ENCODE data around the gene TNNI3.
A peak's percentile ranks its signal among the peaks of the same experiment; 100 is the strongest.

Gene TNNI3

DNA sequence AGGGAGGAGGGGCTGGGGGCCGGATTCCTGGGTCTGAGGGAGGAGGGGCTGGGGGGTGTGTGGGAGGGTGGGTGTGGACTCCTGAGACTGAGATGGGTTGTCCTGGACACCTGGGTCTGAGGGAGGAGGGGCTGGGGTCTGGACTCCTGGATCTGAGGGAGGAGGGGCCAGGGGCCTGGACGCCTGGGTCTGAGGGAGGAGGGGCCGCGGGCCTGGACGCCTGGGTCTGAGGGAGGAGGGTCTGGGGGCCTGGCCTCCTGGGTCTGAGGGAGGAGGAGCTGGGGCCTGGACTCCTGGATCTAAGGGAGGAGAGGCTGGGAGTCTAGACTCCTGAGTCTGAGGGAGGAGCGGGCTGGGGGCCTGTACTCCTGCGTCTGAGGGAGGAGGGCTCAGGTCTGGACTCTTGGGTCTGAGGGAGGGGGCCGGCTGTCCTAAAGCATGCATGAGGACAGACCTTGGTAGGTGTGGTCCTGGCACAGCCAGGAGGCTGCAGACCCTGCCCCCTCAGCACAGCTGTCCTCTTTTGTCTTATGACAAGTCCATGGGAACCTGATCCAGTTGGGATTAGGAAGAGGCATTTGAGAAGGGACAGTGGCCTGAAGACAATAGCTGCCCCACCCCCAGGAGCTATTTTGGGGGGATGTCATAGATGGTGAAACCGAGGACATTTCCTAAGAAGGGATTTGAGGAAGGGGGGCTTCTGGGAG, 9.8 kb downstream of the TNNI3 start:
- DNase-seq (ENCODE audit: low read depth): no peak

DNA sequence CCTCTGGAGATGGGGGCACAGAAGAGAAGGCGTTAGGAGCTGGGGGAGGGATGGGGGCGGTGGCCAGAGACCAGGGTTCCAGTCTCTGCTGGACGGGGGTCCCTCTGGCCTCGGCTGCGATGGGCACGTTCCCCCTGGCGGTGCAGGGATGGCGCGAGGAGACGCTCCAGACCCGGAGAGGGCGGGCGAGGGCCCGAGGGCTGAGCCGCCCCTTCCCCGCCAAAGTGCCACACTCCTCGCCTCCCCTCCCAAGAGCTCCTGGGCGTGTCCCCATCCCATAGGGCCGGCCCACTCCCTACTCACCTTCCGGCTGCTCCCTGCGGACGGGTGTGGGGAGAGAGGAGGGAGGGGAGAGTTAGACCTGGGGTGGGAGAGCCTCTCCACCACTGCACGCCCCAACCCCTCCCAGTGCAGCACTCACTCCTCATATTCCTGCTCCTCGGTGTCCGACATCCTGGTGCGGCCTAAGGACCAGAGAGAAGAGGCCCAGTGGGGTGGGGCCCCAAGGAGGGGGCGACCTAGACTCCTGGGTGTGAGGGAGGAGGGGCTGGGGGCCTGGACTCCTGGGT, 10.7 kb downstream of the TNNI3 start:
- no peak for DNase-seq (ENCODE audit: low read depth)

DNA sequence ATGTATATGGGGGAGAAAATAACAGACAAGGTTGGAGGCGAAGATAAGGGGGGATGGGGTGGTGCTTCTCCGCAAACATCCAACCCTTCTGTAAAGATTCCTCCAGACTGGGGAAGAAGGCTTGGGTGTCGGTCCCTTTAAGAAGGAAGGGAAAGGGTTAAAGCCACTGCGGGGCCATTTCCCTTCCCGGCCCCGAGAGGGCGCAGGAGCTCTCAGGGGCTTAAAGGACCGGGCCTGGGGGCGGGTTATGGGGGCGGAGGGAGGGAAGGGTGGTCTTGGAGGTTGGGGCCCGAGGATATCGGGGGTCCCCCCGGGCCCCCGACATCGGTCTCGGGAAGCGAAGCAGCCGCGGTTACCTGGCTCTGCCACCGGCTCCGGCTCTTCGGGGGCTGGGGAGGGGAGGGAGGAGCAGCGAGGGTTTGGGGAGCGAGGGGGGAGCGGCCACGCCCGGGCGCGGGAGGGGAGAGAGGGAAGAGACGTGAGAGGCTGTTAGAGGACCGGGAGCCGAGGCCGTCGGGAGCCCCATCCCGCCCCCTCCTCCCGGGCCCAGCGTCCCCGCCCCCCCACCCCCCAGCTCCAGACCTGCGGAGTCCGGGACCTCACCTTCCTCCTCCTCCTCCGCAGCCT, 11.3 kb downstream of the TNNI3 start:
- no peak for DNase-seq (ENCODE audit: low read depth)

DNA sequence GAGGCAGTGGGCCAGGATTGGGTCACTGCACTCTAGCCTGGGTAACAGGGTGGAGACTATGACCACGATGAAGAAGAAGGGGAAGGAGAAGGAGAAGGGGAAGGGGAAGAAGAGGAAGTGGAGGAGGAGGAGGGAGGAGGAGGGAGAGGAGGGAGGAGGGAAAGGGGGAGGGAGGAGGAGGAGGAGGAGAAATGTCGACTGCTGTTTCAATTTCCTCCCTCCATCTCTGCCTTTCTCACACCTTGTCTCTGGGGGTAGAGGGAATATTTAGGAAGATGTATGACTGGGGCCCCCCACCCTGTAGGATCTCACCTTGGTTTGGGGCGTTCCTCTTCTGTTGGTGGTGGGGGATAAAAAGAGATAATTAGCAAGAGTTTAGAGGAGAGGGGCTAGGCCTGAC, 12.3 kb downstream of the TNNI3 start:
- DNase-seq (ENCODE audit: low read depth): no peak

DNA sequence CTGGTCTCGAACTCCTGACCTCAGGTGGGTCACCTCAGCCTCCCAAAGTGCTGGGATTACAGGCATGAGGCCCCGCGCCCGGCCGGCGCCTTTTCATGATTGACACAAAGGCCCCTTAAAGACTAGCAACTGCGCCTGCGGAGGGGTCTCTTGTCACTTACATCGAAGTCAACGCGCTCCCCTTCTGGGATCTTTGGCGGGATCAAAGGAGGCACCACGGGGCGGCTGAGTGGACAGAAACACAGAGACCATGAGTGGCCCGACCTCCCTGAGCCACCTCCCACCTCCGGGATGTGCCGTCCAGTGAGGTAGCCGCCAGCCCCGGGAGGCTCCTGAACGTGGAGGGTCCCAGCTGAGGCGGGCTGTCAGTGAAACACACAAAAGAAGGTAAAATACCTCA, 15.8 kb downstream of the TNNI3 start:
- DNase-seq (ENCODE audit: low read depth): no peak

DNA sequence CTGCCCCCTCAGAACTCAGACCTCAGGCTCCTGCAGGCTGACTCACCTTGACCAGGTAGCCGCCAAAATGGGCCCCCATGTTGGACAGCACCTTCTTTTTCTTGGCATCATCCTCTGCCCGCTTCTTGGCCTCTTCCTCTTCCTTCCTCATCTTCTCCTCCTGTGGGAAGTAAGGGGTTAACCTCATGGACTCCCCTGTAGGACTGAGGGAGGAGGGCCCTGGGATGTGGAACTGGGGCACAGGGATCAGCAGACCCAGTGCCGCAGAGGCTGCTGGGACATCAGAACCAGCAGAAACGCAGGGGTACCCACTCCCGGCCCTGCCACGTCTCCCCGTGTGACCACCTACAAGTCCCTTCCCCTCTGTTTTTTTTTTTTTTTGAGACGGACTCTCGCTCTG, 19.6 kb downstream of the TNNI3 start:
- DNase-seq (ENCODE audit: low read depth): no peak

DNA sequence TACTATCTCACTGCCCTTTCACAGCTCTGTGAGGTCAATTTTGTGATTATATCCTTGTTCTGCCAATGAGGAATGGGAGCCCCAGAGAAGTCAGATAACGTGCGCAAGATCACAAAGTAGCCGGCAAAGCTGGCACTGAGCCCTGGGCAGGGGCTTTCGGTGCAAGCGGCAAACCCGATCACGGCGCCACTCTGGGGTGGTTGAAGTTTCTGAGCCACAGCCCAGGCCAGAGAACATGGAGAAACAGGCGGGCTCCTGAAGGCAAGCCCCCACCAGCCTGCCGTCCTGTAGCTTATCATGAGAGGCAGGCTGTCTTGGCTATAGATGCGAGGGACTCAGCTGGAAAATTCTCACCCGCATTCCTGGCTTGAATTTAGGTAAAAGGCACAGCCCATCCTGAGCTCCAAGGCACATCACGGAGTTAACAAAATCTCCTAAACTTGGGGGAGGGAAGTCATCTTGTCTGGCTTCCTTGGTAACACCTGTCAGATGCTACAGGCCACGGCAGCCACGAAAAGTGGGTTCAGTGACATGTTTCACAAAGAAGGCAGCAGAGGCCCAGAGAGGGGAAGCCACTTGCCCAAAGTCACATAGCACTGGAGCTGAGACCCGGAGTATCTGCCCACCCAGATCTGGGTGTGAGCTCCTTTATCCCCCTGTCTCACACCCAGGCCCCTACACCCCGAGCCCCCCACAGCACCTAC, 21.0 kb downstream of the TNNI3 start:
- no peak for DNase-seq (ENCODE audit: low read depth)

DNA sequence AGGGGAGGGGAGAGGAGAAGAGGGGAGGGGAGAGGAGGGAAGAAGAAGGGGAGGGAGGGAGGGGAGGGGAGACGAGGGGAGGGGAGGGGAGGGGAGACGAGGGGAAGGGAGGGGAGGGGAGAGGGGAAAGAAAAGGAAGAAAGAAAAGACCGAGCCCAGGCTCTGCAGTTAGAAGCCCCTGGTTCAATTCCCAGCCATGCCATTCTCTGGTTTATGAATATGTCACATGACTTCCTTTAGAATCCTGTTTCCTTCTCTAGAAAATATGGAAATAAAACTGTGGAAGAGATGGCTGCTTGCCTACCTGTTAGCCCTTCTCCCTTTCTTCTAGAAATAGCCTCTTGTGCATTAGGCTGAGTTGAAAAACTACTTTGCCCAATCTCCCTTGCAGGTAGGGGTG, 22.8 kb downstream of the TNNI3 start:
- no peak for DNase-seq (ENCODE audit: low read depth)

DNA sequence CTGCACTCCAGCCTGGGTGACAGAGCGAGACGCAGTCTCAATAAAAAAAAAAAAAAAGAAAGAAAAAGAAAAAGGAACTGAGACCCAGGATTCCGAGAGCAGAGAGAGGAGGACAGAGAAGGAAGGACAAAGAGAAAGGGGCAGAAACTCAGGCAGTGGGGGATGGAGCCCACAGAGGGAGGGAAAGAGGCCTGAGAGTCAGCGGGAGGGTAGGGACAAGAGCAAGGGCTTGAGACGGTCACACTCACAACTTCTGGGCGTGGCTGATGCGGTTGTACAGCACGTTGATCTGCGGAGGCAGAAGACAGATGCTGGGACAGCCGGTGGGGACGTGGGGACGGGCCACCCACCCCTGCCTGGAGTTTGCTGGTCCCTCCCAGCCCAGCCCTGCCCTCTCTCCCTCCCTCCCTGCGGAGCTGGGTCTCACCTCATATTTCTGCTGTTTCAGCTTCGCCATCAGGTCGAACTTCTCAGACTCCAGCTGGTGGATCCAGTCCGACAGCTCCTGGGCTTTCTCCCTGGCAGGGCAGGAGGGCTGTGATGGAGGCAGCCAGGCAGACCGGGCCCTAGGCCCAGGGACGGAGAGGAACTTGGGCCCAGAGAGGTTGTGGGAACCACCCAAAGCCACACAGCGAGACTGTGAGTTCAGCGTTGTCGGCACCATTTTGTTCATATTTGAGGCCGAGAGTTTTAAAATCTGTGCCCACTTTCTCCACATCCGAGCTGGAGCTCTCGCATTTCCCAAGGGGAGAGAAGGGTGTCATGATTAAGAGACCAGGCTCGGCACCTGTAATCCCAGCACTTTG, 23.7 kb downstream of the TNNI3 start:
- no peak for DNase-seq (ENCODE audit: low read depth)

DNA sequence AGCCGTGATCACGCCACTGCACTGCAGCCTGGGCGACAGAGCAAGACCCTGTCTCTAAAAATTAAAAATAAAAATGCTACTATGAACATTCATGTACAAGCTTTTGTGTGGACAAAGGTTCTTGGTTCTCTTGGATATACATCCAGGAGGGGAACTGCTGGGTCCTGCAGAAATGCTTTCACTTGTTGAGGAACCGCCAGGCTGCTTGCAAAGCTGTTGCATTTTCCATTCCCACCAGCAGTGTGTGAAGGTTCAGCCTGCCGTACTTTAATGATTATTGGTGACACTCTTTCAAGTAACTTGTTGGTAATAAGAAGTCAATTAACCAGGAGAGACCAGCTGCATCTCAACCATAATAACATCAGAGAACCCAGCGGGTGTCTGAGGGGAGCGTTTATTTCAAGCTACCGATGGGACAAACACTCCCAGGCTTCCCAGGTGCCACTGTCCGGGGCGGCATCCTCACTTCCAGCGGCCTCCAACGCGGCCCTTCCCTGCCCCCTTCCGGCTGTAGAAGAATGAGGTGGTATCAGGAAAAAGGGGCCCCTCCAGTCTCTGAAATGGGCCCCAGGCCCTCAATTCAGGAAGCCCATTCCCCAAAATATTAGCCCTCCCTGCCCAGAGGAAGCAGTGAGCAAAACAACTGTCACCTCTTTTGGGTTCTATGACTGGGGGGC, 24.9 kb downstream of the TNNI3 start:
- no peak for DNase-seq (ENCODE audit: low read depth)

DNA sequence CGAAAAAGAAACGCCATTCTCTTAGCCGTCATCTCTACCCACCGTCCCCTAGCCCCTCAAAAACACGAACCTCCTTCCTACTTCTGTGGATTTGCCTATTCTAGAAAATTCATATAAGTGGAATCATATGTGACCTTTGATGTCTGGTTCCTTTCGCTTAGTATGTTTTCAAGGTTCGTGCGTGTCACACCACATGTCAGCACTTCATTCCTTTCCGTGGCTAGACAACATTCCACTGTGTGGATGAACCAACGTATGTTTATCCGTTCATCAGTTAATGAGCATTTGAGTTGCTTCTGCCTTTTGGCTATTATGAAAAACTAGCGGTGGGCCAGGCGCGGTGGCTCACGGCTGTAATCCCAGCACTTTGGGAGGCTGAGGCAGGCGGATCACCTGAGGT, 26.1 kb downstream of the TNNI3 start:
- no peak for DNase-seq (ENCODE audit: low read depth)

DNA sequence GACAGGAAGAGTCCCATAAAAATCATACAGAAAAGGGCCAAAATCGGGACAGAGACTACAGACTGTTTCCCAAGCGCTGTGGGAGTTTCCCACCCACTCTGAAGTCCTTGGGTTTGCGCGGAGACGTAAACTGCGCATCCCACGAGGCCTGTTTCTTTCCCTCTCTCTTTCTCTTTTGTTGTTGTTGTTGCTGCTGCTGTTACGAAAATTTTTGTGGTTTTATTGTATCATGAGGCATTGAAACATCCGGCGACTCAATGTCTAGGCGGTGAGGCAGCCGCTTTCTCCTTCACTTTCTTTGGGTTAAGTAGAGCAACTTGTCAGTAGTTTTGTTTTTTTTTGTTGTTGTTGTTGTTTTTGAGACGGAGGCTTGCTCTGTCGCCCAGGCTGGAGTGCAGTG, 38.5 kb downstream of the TNNI3 start:
- DNase-seq (ENCODE audit: low read depth): no peak

DNA sequence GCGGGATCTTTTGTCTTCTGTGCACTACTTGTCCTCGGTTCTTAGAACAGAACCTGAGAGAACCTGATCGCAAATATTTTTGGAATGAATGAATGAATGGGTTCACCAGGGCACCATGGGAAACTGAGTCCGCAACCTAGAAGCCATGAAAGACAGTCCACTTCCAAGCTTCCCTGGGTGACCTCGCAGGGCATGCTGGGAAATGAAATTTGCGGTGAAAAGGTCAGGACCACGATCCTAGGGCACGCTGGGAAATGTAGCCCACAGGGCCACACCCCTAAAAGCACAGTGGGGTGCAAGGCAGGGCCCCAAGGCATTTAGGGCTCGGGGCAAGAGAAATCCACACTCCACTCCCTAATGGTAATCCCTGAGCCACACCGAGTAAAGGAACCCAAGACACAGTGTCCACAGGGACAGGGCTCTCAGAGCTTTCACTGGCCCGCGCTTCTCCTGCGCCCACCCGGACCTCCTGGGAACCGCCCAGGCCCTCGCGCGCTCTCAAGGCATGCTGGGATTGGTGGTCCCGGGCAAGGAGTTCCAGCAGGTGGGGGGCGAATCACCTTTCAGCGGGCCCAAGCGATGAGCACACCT, 39.0 kb downstream of the TNNI3 start:
- DNase-seq (ENCODE audit: low read depth): no peak

DNA sequence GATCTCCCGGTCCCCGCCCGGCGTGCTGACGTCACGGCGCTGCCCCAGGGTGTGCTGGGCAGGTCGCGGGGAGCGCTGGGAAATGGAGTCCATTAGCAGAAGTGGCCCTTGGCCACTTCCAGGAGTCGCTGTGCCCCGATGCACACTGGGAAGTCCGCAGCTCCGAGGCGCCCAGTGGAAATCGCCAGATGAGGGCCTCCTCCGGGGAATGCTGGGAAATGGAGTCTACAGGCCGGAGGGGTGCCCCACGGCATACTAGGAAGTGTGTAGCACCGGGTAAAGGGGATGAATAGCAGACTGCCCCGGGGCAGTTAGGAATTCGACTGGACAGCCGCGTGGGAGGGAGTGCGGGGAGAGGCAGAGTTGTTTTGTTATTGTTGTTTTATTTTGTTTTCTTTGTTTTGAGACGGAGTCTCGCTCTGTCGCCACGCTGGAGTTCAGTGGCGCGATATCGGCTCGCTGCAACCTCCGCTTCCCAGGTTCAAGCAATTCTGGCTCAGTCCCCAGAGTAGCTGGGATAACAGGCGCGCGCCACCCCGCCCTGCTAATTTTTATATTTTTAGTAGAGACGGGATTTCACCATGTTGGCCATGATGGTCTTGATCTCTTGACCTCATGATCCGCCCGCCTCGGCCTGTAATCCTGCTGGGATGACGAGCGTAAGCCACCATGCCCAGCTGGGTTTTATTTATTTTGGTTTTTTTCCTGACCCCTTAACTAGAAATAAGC, 39.7 kb downstream of the TNNI3 start:
- DNase-seq (ENCODE audit: low read depth): peak; percentile 98

DNA sequence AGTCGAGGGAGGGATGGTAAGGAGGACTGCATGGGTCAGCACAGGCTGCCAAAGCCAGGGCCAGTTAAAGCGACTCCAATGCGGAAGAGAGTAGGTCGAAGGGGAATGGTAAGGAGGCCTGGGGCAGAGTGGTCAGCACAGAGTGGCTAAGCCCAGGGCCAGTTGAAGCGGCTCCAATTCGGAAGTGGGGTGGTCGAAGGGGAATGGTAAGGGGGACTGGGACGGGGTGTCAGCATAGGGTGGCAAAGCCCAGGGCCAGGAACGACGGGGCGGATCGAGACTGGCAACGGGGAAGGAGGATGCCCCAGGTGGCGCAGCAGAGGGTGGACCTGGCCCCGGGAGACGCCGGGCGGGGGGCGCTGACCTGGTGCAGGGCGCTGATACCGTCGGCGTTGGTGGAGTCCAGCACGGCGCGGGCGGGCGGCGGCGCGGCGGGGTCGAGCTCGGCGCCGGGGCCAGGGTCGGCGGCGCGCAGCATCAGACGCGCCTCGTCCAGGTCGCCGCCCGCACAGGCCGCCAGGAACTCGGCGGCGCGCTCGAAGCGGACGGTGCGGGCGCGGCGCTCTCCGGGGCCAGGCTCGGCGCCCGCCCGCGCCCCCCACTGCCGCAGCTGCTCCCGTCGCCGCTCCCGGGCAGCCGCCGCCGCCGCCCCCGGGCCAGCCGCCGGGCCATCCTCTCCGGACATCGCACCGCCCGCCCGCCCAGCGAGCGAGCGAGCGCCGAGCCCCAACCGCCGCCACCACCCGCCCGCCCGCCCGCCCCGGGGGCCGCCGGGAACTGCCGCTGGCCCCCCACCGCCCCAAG, 40.5 kb downstream of the TNNI3 start, which contains the start of gene PPP1R12C:
Gene PPP1R12C (minus strand): TSS at position 779 of the 804 bp plus-strand sequence. CDS start 94 bp downstream, at position 685.
- no peak for DNase-seq (ENCODE audit: low read depth)

DNA sequence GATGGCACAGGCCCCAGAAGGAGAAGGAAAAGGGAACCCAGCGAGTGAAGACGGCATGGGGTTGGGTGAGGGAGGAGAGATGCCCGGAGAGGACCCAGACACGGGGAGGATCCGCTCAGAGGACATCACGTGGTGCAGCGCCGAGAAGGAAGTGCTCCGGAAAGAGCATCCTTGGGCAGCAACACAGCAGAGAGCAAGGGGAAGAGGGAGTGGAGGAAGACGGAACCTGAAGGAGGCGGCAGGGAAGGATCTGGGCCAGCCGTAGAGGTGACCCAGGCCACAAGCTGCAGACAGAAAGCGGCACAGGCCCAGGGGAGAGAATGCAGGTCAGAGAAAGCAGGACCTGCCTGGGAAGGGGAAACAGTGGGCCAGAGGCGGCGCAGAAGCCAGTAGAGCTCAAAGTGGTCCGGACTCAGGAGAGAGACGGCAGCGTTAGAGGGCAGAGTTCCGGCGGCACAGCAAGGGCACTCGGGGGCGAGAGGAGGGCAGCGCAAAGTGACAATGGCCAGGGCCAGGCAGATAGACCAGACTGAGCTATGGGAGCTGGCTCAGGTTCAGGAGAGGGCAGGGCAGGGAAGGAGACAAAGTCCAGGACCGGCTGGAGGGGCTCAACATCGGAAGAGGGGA, 41.2 kb downstream of the TNNI3 start:
- no peak for DNase-seq (ENCODE audit: low read depth)

DNA sequence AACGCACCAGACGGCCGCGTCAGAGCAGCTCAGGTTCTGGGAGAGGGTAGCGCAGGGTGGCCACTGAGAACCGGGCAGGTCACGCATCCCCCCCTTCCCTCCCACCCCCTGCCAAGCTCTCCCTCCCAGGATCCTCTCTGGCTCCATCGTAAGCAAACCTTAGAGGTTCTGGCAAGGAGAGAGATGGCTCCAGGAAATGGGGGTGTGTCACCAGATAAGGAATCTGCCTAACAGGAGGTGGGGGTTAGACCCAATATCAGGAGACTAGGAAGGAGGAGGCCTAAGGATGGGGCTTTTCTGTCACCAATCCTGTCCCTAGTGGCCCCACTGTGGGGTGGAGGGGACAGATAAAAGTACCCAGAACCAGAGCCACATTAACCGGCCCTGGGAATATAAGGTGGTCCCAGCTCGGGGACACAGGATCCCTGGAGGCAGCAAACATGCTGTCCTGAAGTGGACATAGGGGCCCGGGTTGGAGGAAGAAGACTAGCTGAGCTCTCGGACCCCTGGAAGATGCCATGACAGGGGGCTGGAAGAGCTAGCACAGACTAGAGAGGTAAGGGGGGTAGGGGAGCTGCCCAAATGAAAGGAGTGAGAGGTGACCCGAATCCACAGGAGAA, 42.0 kb downstream of the TNNI3 start:
- no peak for DNase-seq (ENCODE audit: low read depth)

DNA sequence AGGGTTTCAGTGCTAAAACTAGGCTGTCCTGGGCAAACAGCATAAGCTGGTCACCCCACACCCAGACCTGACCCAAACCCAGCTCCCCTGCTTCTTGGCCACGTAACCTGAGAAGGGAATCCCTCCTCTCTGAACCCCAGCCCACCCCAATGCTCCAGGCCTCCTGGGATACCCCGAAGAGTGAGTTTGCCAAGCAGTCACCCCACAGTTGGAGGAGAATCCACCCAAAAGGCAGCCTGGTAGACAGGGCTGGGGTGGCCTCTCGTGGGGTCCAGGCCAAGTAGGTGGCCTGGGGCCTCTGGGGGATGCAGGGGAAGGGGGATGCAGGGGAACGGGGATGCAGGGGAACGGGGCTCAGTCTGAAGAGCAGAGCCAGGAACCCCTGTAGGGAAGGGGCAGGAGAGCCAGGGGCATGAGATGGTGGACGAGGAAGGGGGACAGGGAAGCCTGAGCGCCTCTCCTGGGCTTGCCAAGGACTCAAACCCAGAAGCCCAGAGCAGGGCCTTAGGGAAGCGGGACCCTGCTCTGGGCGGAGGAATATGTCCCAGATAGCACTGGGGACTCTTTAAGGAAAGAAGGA, 42.9 kb downstream of the TNNI3 start:
- no peak for DNase-seq (ENCODE audit: low read depth)

Data from HS-27A (cell line).